BLaER1 treated with 17β-estradiol and CSF1 and Interleukin-3, amounts not matched to agents 10 nM and 100 nM (cell line): ENCODE data around the gene LMTK3.

Experiments
- H3K27ac ChIP-seq, 11 experiments: shearing (Covaris generic); formaldehyde crosslinking; 2 replicates each; pipeline ENCODE4 v1.8.1; 2022
- H3K27me3 ChIP-seq, 11 experiments: shearing (Covaris generic); formaldehyde crosslinking; 2 replicates each; pipeline ENCODE4 v1.8.1; 2022
- H3K36me3 ChIP-seq, 11 experiments: shearing (Covaris generic); formaldehyde crosslinking; 2 replicates each; pipeline ENCODE4 v1.8.1; 2022
- H3K4me1 ChIP-seq, 10 experiments: shearing (Covaris generic); formaldehyde crosslinking; 2 replicates each; pipeline ENCODE4 v1.8.1; 2022
- H3K4me2 ChIP-seq, 11 experiments: shearing (Covaris generic); formaldehyde crosslinking; 2 replicates each; pipeline ENCODE4 v1.8.1; 2022
- H3K4me3 ChIP-seq, 10 experiments: shearing (Covaris generic); formaldehyde crosslinking; 2 replicates each; pipeline ENCODE4 v1.8.1; 2022
- H3K9ac ChIP-seq, 11 experiments: shearing (Covaris generic); formaldehyde crosslinking; 2 replicates each; pipeline ENCODE4 v1.8.1; 2022
- H3K9me3 ChIP-seq, 11 experiments: shearing (Covaris generic); formaldehyde crosslinking; replicated peaks in 1 of 11; 2 replicates each; pipeline ENCODE4 v1.8.1; 2022
- H4K20me1 ChIP-seq, 11 experiments: shearing (Covaris generic); formaldehyde crosslinking; 2 replicates each; pipeline ENCODE4 v1.8.1; 2022
- Cebpa-rat ChIP-seq, 11 experiments: shearing (Covaris generic); IDR thresholded peaks; 2 replicates each; pipeline ENCODE4 v1.8.1; 2022

The LMTK3 gene

GRCh38 chr19:48552406-48553322 lies 41.0 kb upstream of the LMTK3 start:
- Histone ChIP-seq H3K9ac (no peak overlapping the region), H3K4me2 (no peak overlapping the region), H3K9me3 (no peaks in the 10 kb centered on the region), H3K4me1 (peaks cover 0 to 6% (median 0%) of the 10 kb centered on the region in 10 experiments; a peak in 2 of 20 replicates), H3K27ac (no peak overlapping the region), H3K4me3 (no peak overlapping the region), H3K27me3 (no peaks in the 10 kb centered on the region), H3K36me3 (no peaks in the 10 kb centered on the region), H4K20me1 (no peaks in the 10 kb centered on the region)
- no peak for TF ChIP-seq Cebpa-rat (IDR thresholded peaks at IDR 0.05)

DNA sequence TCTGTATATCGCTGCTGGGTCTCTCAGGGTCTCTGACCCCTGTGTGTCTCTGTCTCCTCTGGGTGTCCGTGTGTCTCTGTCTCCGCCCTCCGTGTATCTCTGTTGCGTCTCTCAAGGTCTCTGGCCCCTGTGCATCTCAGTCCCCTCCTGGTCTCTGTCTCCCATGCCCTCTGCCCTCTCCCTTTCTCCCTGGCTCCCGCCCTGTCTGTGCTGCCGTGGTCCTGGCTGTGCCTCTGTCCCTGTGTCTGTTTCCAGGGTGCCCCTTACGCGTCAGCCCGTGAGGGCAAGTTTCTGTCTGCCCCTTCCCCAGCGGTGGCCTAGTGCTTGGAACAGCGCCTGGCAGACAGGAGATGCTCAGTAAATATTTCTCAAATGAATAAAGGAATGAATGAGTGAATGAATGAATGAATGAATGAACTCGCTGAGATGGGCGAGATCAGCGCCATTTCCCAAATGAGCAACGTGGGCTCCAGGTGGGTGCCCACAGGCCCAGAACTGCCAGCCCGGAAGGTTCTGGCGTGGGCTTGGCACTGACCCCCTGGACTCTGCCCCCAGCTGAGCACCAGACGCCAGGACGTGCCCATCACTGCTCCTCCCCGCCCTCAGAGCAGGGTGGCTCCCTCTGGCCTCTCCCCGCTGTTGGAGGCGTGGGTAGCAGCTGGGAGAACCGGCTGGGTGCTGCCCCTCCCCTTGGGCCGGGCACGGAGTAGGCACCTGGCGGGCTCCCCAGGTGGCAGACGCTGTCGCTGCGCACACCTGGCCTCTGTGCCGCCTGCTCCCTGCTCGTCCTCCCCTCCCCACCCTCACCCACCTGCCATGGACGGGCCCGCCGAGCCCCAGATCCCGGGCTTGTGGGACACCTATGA lies 40.0 kb upstream of the LMTK3 start, which contains the start of gene SULT2B1:
Gene SULT2B1 (plus strand): TSS at position 736 of the 866 bp plus-strand sequence. CDS start 81 bp downstream, at position 817.
- no peak for TF ChIP-seq Cebpa-rat (IDR thresholded peaks at IDR 0.05)
- Histone ChIP-seq H3K27me3 (no peaks in the 10 kb centered on the region), H3K4me3 (no peak within 1 kb of the TSS), H3K4me1 (peaks cover 0 to 6% (median 0%) of the 10 kb centered on the region in 10 experiments; a peak in 2 of 20 replicates), H3K4me2 (no peak within 1 kb of the TSS), H3K9ac (no peak within 1 kb of the TSS), H3K9me3 (no peaks in the 10 kb centered on the region), H3K36me3 (no peaks in the 10 kb centered on the region), H4K20me1 (no peaks in the 10 kb centered on the region), H3K27ac (no peak within 1 kb of the TSS)

DNA sequence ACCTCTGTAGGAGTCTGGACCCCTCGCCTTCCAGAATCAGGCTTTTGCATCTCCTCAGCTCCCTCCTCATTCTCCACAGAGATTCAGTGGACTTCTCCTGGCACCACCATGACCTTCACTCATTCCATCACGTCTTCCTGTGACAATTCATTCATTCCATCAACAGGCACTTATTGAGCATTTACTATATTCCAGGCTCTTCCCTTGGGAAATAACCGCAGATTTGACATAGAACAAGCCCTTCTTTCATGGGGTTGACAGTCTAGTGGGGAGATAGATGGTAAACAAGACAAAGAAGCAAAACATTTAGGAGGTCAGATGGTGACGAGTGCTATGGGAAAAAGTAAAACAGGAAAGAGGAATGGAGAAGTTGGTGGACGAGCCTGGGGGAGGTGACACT lies 37.7 kb upstream of the LMTK3 start:
- peaks cover 0 to 6% (median 0%) of the 10 kb centered on the region in 10 experiments; a peak in 2 of 20 replicates for H3K4me1 ChIP-seq
- no peaks in the 10 kb centered on the region for H4K20me1 ChIP-seq
- no peak for TF ChIP-seq Cebpa-rat (IDR thresholded peaks at IDR 0.05)
- no peak overlapping the region for H3K9ac ChIP-seq
- H3K9me3 ChIP-seq, result no peaks in the 10 kb centered on the region
- H3K4me3 ChIP-seq, result no peak overlapping the region
- H3K27me3 ChIP-seq, result no peaks in the 10 kb centered on the region
- peak overlapping the region in 1 of 11 experiments; percentile 35; a peak in 1 of 22 replicates for H3K4me2 ChIP-seq
- no peaks in the 10 kb centered on the region for H3K36me3 ChIP-seq
- no peak overlapping the region for H3K27ac ChIP-seq

DNA sequence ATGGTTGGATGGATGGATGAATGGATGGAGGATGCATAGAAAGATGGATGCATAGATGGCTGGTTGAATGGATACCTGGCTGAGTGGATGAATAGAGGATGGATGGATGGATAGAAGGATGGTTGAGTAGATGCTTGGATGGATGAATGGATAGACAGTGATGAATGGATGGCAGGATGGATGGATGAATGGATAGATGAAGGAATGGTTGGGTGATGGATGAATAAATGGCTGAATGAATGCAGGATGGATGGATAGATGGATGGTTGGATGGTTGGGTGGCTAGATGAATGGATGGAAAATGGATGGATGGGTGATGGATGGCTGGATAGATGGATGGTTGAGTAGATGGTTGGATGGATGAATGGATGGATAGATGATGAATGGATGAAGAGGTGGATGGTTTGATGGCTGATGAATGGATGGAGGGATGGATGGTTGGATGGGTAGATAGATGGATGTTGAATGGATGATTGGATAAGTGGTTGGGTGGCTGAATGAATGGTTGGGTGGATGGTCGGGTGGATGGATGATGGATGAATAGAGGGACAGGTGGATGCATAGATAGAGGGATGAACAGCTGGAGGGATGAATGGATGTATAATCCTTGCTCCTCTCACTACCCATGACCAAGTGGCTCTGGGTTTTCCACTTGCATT lies 36.7 kb upstream of the LMTK3 start:
- H3K27me3 ChIP-seq, result no peaks in the 10 kb centered on the region
- H3K4me2 ChIP-seq, result no peak overlapping the region
- H3K36me3 ChIP-seq, result no peaks in the 10 kb centered on the region
- peaks cover 3 to 6% (median 4%) of the 10 kb centered on the region in 10 experiments for H3K4me1 ChIP-seq
- no peak overlapping the region for H3K9ac ChIP-seq
- H3K27ac ChIP-seq, result no peak overlapping the region
- H3K4me3 ChIP-seq, result no peak overlapping the region
- TF ChIP-seq Cebpa-rat (IDR thresholded peaks at IDR 0.05), result no peak
- H3K9me3 ChIP-seq, result no peaks in the 10 kb centered on the region
- H4K20me1 ChIP-seq, result no peaks in the 10 kb centered on the region

- Histone ChIP-seq H4K20me1 (no peaks in the 10 kb centered on the region), H3K4me3 (no peak overlapping the region), H3K4me1 (peaks cover 8 to 12% (median 10%) of the 10 kb centered on the region in 10 experiments), H3K27ac (no peak overlapping the region), H3K9me3 (no peaks in the 10 kb centered on the region), H3K27me3 (no peaks in the 10 kb centered on the region), H3K4me2 (no peak overlapping the region), H3K36me3 (no peaks in the 10 kb centered on the region), H3K9ac (no peak overlapping the region)
- TF ChIP-seq Cebpa-rat (IDR thresholded peaks at IDR 0.05), result no peak
Observed at GRCh38 chr19:48547722-48548121, 36.1 kb upstream of the LMTK3 start.

DNA sequence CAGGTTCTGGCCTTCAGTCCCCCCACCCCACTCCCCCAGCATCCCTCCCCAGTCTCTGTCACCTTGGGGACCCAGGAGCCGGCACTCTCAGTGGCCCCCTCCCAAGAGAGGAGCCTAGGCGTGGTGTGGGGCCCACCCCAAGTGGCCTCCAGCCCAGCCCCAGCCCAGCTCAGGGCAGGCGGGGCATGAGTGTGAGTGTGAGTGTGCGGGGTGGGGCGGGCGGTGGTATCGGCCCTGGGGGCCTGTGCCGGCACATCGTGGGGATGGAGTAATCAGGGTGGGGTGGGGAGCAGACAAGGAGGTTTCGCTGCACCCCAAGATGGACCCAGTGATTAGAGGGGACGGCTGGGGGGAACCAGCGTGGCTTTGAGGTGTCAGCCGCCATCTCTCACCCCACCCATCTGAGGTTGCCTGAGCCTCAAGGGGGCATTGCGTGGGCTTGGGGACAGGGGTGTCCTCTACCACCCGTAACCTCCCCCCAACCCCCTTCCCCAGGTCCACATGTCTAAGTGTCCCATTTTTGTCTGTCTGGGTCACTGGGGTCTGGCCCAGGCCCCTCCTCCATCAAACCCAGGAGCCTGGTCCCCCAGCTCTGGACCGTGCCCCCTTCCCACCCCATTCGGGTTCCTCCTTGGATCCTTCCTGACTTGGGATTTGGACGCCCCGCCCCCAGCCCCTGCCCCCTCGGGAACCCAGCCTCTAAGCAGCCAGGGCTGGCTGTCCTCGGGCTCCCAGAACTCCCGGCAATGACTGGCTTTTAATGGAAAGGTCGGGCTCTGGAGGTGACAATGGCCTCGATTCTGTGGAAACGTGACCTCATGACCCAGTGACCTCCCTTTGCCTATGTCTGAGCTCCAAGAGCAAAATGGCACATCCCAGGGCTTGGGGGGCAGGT lies 33.5 kb upstream of the LMTK3 start:
- Histone ChIP-seq H3K4me1 (peaks cover 8 to 12% (median 10%) of the 10 kb centered on the region in 10 experiments), H4K20me1 (no peaks in the 10 kb centered on the region), H3K36me3 (no peaks in the 10 kb centered on the region), H3K27ac (no peak overlapping the region), H3K4me3 (no peak overlapping the region), H3K4me2 (no peak overlapping the region), H3K27me3 (no peaks in the 10 kb centered on the region), H3K9ac (no peak overlapping the region), H3K9me3 (no peaks in the 10 kb centered on the region)
- TF ChIP-seq Cebpa-rat (IDR thresholded peaks at IDR 0.05), result no peak

- Histone ChIP-seq H3K9me3 (no peaks in the 10 kb centered on the region), H3K4me2 (peak overlapping the region; percentile 27 to 80 (median 60); a peak in 19 of 22 replicates)
- TF ChIP-seq Cebpa-rat (IDR thresholded peaks at IDR 0.05), result no peak
Observed at GRCh38 chr19:48543121-48543710, 31.6 kb upstream of the LMTK3 start.

GRCh38 chr19:48541813-48542212 lies 30.2 kb upstream of the LMTK3 start:
- Histone ChIP-seq H3K36me3 (no peaks in the 10 kb centered on the region), H3K9me3 (no peaks in the 10 kb centered on the region), H3K27ac (no peak overlapping the region), H3K4me1 (peaks cover 8 to 12% (median 10%) of the 10 kb centered on the region in 10 experiments), H3K9ac (no peak overlapping the region), H3K4me2 (no peak overlapping the region), H4K20me1 (no peaks in the 10 kb centered on the region), H3K4me3 (no peak overlapping the region), H3K27me3 (no peaks in the 10 kb centered on the region)
- no peak for TF ChIP-seq Cebpa-rat (IDR thresholded peaks at IDR 0.05)

More at GRCh38 chr19:48543121-48543710, 31.6 kb upstream of the LMTK3 start:
- Histone ChIP-seq H3K9ac (0 out of 22 replicates have a peak overlapping the region, but pooled peaks of 1 of the 11 experiments have one; percentile 15), H3K27ac (peak overlapping the region in 5 of 11 experiments; percentile 0 to 47 (median 34); a peak in 5 of 22 replicates), H3K4me3 (no peak overlapping the region), H3K27me3 (no peaks in the 10 kb centered on the region), H3K36me3 (no peaks in the 10 kb centered on the region), H3K4me1 (peaks cover 8 to 12% (median 10%) of the 10 kb centered on the region in 10 experiments), H4K20me1 (no peaks in the 10 kb centered on the region)
